NCI-H2029 treated with DMSO at 0.1 percent for 48 hours (cell line): ENCODE results near the gene PCDHA5.
"Not testable (repeated sequence)": the region's sequence is repeated elsewhere in the genome, so short reads cannot be mapped to it uniquely, and the experiment has no call there.

ENCODE experiments used
- DNase-seq: peaks from one replicate; lab custom pipeline; 2025; lab: John Stamatoyannopoulos, UW

PCDHA5 gene

GRCh38 chr5:140821375-140822280 lies at the start of gene PCDHA5:
PCDHA5 (plus strand) TSS chr5:140821613.
- no peak for DNase-seq

GRCh38 chr5:140780512-140780911 lies 40.9 kb upstream of the PCDHA5 start:
- DNase-seq: no peak

GRCh38 chr5:140785905-140786686 lies 35.3 kb upstream of the PCDHA5 start, which contains the start of gene PCDHA1:
PCDHA1 (plus strand) TSS chr5:140786140.
- DNase-seq: peak; percentile 4

- DNase-seq: not testable (repeated sequence)
These were observed 34.0 kb upstream of the PCDHA5 start for GRCh38 chr5:140787422-140787821.

GRCh38 chr5:140787849-140788504 lies 33.4 kb upstream of the PCDHA5 start:
- not testable (repeated sequence) for DNase-seq

- no peak for DNase-seq
These were observed 30.3 kb upstream of the PCDHA5 start for GRCh38 chr5:140791089-140791488.

GRCh38 chr5:140794595-140795258 lies 26.7 kb upstream of the PCDHA5 start, which contains the start of gene PCDHA2:
PCDHA2 (plus strand) TSS chr5:140794852.
- no peak for DNase-seq

- no peak for DNase-seq
These were observed 26.2 kb upstream of the PCDHA5 start for GRCh38 chr5:140795259-140795641.

GRCh38 chr5:140796072-140796717 lies 25.2 kb upstream of the PCDHA5 start:
- DNase-seq: not testable (repeated sequence)

GRCh38 chr5:140796718-140797095 lies 24.7 kb upstream of the PCDHA5 start:
- no peak for DNase-seq

GRCh38 chr5:140800816-140801493 lies 20.5 kb upstream of the PCDHA5 start, which contains the start of gene PCDHA3:
PCDHA3 (plus strand) TSS chr5:140801057.
- DNase-seq: peak; percentile 43

- no peak for DNase-seq
These were observed 19.9 kb upstream of the PCDHA5 start for GRCh38 chr5:140801494-140801841.

GRCh38 chr5:140802381-140802780 lies 19.0 kb upstream of the PCDHA5 start:
- DNase-seq: not testable (repeated sequence)

GRCh38 chr5:140802781-140803271 lies 18.6 kb upstream of the PCDHA5 start:
- DNase-seq: no peak

- DNase-seq: peak; percentile 25
These were observed 14.3 kb upstream of the PCDHA5 start, which contains the start of gene PCDHA4 for GRCh38 chr5:140806834-140807775. PCDHA4 (plus strand) TSS chr5:140807068.

- not testable (repeated sequence) for DNase-seq
These were observed 13.0 kb upstream of the PCDHA5 start for GRCh38 chr5:140808241-140808888.

- DNase-seq: no peak
These were observed 12.5 kb upstream of the PCDHA5 start for GRCh38 chr5:140808889-140809291.

GRCh38 chr5:140822281-140822629 lies 842 bp downstream of the PCDHA5 start:
- DNase-seq: no peak

- not testable (repeated sequence) for DNase-seq
These were observed 1.6 kb downstream of the PCDHA5 start for GRCh38 chr5:140822969-140823368.
